WTC11 (cell line): ENCODE results near the gene G3BP2.
"Not testable (repeated sequence)": the region's sequence is repeated elsewhere in the genome, so short reads cannot be mapped to it uniquely, and the experiment has no call there.

Source experiments
- E2F5 ChIP-seq: sonication (generic); formaldehyde crosslinking; IDR thresholded peaks from 2 replicates; pipeline ENCODE4 v1.8.1; 2022; ENCODE audit warnings: mild to moderate bottlenecking, moderate library complexity, missing genetic modification reagents
- ETV6 ChIP-seq: sonication (generic); formaldehyde crosslinking; IDR thresholded peaks from 2 replicates; pipeline ENCODE4 v1.8.1; 2022; ENCODE audit warnings: mild to moderate bottlenecking, missing genetic modification reagents
- NR2C2 ChIP-seq: sonication (generic); formaldehyde crosslinking; IDR thresholded peaks from 2 replicates; pipeline ENCODE4 v1.8.0; 2022; ENCODE audit warnings: mild to moderate bottlenecking, missing genetic modification reagents
- TF ChIP-seq, protein P1 (sequence below): fragments of 200-600 bp; IDR thresholded peaks from 2 replicates; pipeline ENCODE4 v1.8.0; 2022; ENCODE audit warnings: antibody characterized with exemption
- TF ChIP-seq, protein P2 (sequence below): sonication (generic); formaldehyde crosslinking; conservative IDR thresholded peaks from 2 replicates; pipeline ENCODE4 v1.8.1; 2022; ENCODE audit warnings: mild to moderate bottlenecking, missing genetic modification reagents
- TF ChIP-seq, protein P3 (sequence below): sonication (generic); formaldehyde crosslinking; IDR thresholded peaks from 2 replicates; pipeline ENCODE4 v1.8.0; 2022; ENCODE audit warnings: mild to moderate bottlenecking, missing genetic modification reagents

DNA sequence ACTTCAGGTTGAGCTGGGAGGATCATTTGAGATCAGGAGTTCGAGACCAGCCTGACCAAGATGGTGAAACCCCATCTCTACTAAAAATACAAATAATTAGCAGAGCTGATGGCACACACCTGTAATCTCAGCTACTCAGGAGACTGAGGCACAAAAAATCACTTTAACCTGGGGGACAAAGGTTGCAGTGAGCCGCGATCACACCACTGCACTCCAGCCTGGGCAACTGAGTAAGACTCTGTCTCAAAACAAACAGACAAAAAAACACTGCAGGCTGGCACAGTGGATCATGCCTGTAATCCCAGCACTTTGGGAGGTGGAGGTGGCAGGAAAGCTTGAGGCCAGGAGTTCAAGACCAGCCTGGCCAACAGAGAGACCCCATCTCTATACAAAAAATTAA lies 8.6 kb downstream of the G3BP2 start:
- TF ChIP-seq, protein P1, sequence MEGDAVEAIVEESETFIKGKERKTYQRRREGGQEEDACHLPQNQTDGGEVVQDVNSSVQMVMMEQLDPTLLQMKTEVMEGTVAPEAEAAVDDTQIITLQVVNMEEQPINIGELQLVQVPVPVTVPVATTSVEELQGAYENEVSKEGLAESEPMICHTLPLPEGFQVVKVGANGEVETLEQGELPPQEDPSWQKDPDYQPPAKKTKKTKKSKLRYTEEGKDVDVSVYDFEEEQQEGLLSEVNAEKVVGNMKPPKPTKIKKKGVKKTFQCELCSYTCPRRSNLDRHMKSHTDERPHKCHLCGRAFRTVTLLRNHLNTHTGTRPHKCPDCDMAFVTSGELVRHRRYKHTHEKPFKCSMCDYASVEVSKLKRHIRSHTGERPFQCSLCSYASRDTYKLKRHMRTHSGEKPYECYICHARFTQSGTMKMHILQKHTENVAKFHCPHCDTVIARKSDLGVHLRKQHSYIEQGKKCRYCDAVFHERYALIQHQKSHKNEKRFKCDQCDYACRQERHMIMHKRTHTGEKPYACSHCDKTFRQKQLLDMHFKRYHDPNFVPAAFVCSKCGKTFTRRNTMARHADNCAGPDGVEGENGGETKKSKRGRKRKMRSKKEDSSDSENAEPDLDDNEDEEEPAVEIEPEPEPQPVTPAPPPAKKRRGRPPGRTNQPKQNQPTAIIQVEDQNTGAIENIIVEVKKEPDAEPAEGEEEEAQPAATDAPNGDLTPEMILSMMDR, result not testable (repeated sequence)
- not testable (repeated sequence) for TF ChIP-seq NR2C2, ETV6, E2F5 (CRISPR knock-in tag)
- TF ChIP-seq, protein P2, sequence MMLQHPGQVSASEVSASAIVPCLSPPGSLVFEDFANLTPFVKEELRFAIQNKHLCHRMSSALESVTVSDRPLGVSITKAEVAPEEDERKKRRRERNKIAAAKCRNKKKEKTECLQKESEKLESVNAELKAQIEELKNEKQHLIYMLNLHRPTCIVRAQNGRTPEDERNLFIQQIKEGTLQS (CRISPR knock-in tag), result not testable (repeated sequence)
- TF ChIP-seq, protein P3, sequence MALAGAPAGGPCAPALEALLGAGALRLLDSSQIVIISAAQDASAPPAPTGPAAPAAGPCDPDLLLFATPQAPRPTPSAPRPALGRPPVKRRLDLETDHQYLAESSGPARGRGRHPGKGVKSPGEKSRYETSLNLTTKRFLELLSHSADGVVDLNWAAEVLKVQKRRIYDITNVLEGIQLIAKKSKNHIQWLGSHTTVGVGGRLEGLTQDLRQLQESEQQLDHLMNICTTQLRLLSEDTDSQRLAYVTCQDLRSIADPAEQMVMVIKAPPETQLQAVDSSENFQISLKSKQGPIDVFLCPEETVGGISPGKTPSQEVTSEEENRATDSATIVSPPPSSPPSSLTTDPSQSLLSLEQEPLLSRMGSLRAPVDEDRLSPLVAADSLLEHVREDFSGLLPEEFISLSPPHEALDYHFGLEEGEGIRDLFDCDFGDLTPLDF (CRISPR knock-in tag), result not testable (repeated sequence)
